ENCODE data around the gene RAB3B.

The RAB3B gene

GRCh38 chr1:51927029-51927428 lies 63.5 kb downstream of the RAB3B start:
- no peak for TF ChIP-seq CTCF (IDR thresholded peaks at IDR 0.05; ENCODE audit: low read depth, low read length, missing control alignments)
- no peak overlapping the region for H3K4me3 ChIP-seq (ENCODE audit: low read depth, low read length)
- in situ Hi-C loops (cut with HindIII; ENCODE audit: low sequenced_read_pairs), result loop anchor here (5.0 kb wide), 1 partner anchor 85 kb away; no protein-coding TSS in a partner anchor
- no peak for DNase-seq (ENCODE audit: low read depth)

DNA sequence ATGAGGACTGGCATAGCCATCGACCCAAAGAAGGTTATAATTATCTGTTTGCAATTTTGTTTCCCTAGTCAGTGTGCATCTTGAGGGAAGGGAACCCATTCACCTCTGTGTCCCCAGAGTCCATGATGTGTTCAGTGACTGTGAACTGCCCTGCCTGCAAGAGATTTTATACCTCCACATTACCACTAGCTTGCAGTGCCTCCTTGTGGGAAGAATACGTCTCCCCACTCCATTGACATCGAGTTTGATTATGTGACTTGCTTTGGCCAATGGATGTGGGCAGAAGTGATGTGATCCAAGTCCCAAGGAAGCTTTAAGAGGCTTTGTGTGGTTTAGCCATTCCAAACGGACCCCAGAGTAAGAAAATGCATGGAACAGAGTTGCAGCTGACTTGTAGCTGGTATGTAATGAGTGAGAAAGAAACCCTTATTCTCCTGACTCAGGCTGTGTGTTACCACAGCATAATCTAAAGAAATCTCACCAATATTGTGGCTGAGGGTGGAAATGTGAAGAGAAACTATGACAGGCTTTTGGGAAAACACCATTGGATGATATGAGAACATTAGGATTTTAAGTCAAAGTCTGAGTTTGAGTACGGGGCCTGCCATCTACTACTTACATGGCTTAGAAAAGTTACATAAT lies 64.2 kb downstream of the RAB3B start:
- TF ChIP-seq CTCF (IDR thresholded peaks at IDR 0.05; ENCODE audit: low read depth, low read length, missing control alignments), result peak; percentile 33
- DNase-seq (ENCODE audit: low read depth), result no peak
- in situ Hi-C loops (cut with HindIII; ENCODE audit: low sequenced_read_pairs), result loop anchor here (5.0 kb wide), 1 partner anchor 86 kb away; no protein-coding TSS in a partner anchor
- no peak overlapping the region for H3K4me3 ChIP-seq (ENCODE audit: low read depth, low read length)

GRCh38 chr1:51924455-51924854 lies 66.0 kb downstream of the RAB3B start:
- TF ChIP-seq CTCF (IDR thresholded peaks at IDR 0.05; ENCODE audit: low read depth, low read length, missing control alignments), result no peak
- no peak overlapping the region for H3K4me3 ChIP-seq (ENCODE audit: low read depth, low read length)
- no peak for DNase-seq (ENCODE audit: low read depth)
- in situ Hi-C loops (cut with HindIII; ENCODE audit: low sequenced_read_pairs), result no loop called here

DNA sequence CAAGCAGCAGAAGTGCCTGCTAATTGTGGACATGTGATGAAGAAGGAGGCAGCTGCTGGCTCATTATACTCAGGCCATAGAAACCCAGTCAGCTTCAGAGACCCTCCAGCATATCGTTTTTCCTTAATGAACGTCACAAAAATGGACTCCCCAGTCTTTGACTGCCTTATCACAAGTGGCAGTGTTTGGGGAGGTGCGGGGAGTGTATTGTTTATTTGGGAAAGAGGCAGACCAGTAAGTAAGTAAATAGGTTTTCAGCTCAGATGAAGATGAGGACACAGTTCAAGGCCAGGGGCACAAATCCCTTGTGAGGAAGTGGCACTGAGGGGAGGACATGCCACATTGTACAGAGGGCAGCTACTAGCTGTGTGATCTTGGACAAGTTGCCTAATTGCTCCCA lies 68.5 kb downstream of the RAB3B start:
- TF ChIP-seq CTCF (IDR thresholded peaks at IDR 0.05; ENCODE audit: low read depth, low read length, missing control alignments), result no peak
- in situ Hi-C loops (cut with HindIII; ENCODE audit: low sequenced_read_pairs), result no loop called here
- no peak for DNase-seq (ENCODE audit: low read depth)

GRCh38 chr1:51920130-51920529 lies 70.4 kb downstream of the RAB3B start:
- H3K4me3 ChIP-seq (ENCODE audit: low read depth, low read length), result no peak overlapping the region
- in situ Hi-C loops (cut with HindIII; ENCODE audit: low sequenced_read_pairs), result no loop called here
- no peak for TF ChIP-seq CTCF (IDR thresholded peaks at IDR 0.05; ENCODE audit: low read depth, low read length, missing control alignments)
- no peak for DNase-seq (ENCODE audit: low read depth)

More for the DNA sequence above, 68.5 kb downstream of the RAB3B start:
- no peak overlapping the region for H3K4me3 ChIP-seq (ENCODE audit: low read depth, low read length)

DNA sequence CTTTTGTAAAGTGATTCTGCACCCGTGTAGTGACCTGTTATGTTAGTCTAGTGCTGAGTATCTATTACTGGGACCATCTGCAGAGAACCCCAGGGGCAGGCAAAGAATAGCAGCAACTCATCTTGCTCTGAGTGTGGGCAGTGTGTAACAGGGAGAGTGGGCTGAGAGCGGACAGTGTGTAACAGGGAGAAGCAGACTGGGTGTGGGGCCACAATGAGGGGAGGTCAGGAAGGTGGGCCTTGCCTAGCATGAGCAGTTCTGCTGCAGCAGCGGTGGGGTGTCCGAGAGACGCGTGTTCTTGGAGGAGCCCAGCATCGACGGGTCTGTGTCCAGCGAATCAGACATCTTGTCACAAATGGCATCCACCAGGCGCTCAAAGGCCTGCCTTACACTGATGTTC lies 70.8 kb downstream of the RAB3B start:
- DNase-seq (ENCODE audit: low read depth), result no peak
- H3K4me3 ChIP-seq (ENCODE audit: low read depth, low read length), result no peak overlapping the region
- TF ChIP-seq CTCF (IDR thresholded peaks at IDR 0.05; ENCODE audit: low read depth, low read length, missing control alignments), result no peak
- in situ Hi-C loops (cut with HindIII; ENCODE audit: low sequenced_read_pairs), result loop anchor here (5.0 kb wide), 1 partner anchor 68 kb away; no protein-coding TSS in a partner anchor
